Measurements from ENCODE around the gene ENKD1.

Gene ENKD1

GRCh38 chr16:67651847-67652246, 14.7 kb downstream of the ENKD1 start:
- DNase-seq (ENCODE audit: low spot score) = no peak

GRCh38 chr16:67651039-67651438, 15.5 kb downstream of the ENKD1 start:
- DNase-seq (ENCODE audit: low spot score) = no peak

GRCh38 chr16:67650023-67650422, 16.5 kb downstream of the ENKD1 start:
- no peak for DNase-seq (ENCODE audit: low spot score)

GRCh38 chr16:67649494-67649931, 17.0 kb downstream of the ENKD1 start:
- DNase-seq (ENCODE audit: low spot score) = peak; percentile 73

- peak; percentile 20 for DNase-seq (ENCODE audit: low spot score)
Observed at GRCh38 chr16:67648764-67649407, 17.7 kb downstream of the ENKD1 start.

GRCh38 chr16:67648088-67648763, 18.3 kb downstream of the ENKD1 start:
- peak; percentile 35 for DNase-seq (ENCODE audit: low spot score)

GRCh38 chr16:67647681-67648080, 18.9 kb downstream of the ENKD1 start:
- no peak for DNase-seq (ENCODE audit: low spot score)

- DNase-seq (ENCODE audit: low spot score) = peak; percentile 24
Observed at GRCh38 chr16:67647111-67647651, 19.4 kb downstream of the ENKD1 start.

GRCh38 chr16:67645397-67646121, 21.0 kb downstream of the ENKD1 start:
- DNase-seq (ENCODE audit: low spot score) = no peak

GRCh38 chr16:67644038-67644437, 22.5 kb downstream of the ENKD1 start:
- DNase-seq (ENCODE audit: low spot score) = no peak

GRCh38 chr16:67641779-67642708, 24.5 kb downstream of the ENKD1 start:
- DNase-seq (ENCODE audit: low spot score) = no peak

GRCh38 chr16:67637625-67638024, 28.9 kb downstream of the ENKD1 start:
- no peak for DNase-seq (ENCODE audit: low spot score)

GRCh38 chr16:67636713-67637112, 29.8 kb downstream of the ENKD1 start:
- no peak for DNase-seq (ENCODE audit: low spot score)

GRCh38 chr16:67632415-67633172, 34.0 kb downstream of the ENKD1 start:
- no peak for DNase-seq (ENCODE audit: low spot score)

GRCh38 chr16:67628216-67628615, 38.3 kb downstream of the ENKD1 start:
- no peak for DNase-seq (ENCODE audit: low spot score)

- DNase-seq (ENCODE audit: low spot score) = peak; percentile 16
Observed at GRCh38 chr16:67613808-67614207, 52.7 kb downstream of the ENKD1 start.
